ENCODE measurements around the gene OR2J2. TPM values are rescaled to one million over a fixed set of nuclear protein-coding genes. Genes with fewer than 3 reads are reported as not detected.
"Not testable (repeated sequence)": the region's sequence is repeated elsewhere in the genome, so short reads cannot be mapped to it uniquely, and the experiment has no call there.

The OR2J2 gene
- total RNA-seq, 1 donor from 2014 or later, result not detected

DNA sequence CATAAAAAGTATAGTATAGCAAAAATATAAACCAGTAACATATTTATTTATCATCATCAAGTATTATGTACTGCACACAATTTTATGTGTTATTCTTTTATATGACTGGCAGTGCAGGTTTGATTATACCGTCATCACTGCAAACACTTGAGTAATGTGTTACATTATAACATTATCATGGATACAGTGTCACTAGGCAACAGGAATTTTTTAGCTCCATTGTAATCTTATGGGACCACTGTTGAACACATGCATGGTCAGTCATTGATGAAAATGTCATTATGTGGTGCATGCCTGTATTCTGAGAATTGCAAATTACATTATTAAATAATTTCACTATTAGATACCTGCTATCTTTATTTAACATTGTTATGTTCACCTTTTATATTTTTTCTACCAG, 29.1 kb upstream of the OR2J2 start:
- Mint-ChIP-seq H3K4me3 (ENCODE audit: unreplicated experiment) (no peak overlapping the region), H3K27me3 (ENCODE audit: unreplicated experiment) (no peaks in the 10 kb centered on the region), H3K9me3 (ENCODE audit: unreplicated experiment) (no peaks in the 10 kb centered on the region), H3K36me3 (ENCODE audit: low read depth, unreplicated experiment) (no peaks in the 10 kb centered on the region), H3K4me1 (ENCODE audit: unreplicated experiment) (no peaks in the 10 kb centered on the region), H3K27ac (ENCODE audit: unreplicated experiment) (no peak overlapping the region)
- DNase-seq (ENCODE audit: low spot score), result no peak
- TF ChIP-seq, protein P1, sequence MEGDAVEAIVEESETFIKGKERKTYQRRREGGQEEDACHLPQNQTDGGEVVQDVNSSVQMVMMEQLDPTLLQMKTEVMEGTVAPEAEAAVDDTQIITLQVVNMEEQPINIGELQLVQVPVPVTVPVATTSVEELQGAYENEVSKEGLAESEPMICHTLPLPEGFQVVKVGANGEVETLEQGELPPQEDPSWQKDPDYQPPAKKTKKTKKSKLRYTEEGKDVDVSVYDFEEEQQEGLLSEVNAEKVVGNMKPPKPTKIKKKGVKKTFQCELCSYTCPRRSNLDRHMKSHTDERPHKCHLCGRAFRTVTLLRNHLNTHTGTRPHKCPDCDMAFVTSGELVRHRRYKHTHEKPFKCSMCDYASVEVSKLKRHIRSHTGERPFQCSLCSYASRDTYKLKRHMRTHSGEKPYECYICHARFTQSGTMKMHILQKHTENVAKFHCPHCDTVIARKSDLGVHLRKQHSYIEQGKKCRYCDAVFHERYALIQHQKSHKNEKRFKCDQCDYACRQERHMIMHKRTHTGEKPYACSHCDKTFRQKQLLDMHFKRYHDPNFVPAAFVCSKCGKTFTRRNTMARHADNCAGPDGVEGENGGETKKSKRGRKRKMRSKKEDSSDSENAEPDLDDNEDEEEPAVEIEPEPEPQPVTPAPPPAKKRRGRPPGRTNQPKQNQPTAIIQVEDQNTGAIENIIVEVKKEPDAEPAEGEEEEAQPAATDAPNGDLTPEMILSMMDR (IDR thresholded peaks at IDR 0.05; ENCODE audit: unreplicated experiment), result no peak

DNA sequence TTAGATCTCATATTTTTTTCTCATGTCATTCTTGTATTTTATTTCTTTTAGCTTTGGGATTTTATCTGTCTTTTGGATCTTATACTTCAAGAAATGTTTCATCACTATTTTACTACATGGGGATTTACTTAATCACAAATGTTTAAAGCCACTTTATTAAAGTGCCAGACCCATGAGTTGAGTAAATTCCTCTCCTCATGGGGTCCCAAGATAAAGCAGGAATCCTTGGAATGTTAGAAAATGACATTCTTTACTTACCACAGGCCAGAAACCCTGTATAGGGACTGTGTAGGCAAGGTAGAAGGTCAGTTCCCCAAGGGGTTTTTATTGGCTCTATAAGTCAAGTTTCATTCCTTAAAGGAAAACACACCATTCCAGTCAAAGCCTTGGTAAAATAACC, 28.4 kb upstream of the OR2J2 start:
- Mint-ChIP-seq H3K4me3 (ENCODE audit: unreplicated experiment) (no peak overlapping the region), H3K9me3 (ENCODE audit: unreplicated experiment) (no peaks in the 10 kb centered on the region), H3K27me3 (ENCODE audit: unreplicated experiment) (no peaks in the 10 kb centered on the region), H3K36me3 (ENCODE audit: low read depth, unreplicated experiment) (no peaks in the 10 kb centered on the region), H3K4me1 (ENCODE audit: unreplicated experiment) (no peaks in the 10 kb centered on the region), H3K27ac (ENCODE audit: unreplicated experiment) (no peak overlapping the region)
- no peak for DNase-seq (ENCODE audit: low spot score)
- TF ChIP-seq, protein P1 (IDR thresholded peaks at IDR 0.05; ENCODE audit: unreplicated experiment), result no peak

DNA sequence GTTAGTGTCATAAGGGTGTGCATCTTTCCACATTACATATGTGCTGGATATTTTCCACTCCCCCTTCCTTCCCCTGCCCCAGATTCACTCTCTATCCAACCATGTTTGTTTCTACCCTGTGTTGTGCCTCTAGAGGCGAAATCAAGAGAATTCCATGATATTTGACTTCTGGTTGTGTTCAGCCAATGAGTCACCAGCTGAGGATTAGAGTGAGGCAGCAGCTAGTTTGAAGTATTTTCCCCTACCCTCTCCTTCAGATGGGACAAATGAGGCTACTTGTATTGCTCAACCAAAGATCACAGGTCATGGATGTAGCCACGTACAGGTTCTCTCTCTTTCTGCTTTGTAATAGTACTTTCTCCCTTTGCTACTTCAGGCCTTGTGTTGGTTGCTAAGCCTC, 24.5 kb upstream of the OR2J2 start:
- H3K9me3 Mint-ChIP-seq (ENCODE audit: unreplicated experiment), result no peaks in the 10 kb centered on the region
- TF ChIP-seq, protein P1 (IDR thresholded peaks at IDR 0.05; ENCODE audit: unreplicated experiment), result no peak

DNA sequence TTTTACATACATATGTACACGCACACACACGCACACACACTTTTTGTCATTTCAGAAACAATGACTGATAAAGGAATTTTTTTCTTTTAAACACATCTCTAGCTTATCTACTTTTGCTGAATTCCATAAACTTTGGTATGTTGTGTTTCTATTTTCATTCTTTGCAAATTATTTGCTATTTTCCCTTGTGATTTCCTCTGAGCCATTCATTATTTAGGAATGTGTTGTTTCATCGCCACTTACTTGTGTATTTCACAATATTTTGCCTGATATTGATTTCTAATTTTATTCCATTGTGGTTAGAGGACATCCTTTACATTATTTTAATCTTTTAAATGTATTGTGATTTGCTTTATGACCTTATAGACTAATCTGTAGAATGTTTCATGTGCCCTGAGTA, 23.6 kb upstream of the OR2J2 start:
- H3K36me3 Mint-ChIP-seq (ENCODE audit: low read depth, unreplicated experiment), result no peaks in the 10 kb centered on the region
- H3K4me3 Mint-ChIP-seq (ENCODE audit: unreplicated experiment), result no peak overlapping the region
- no peaks in the 10 kb centered on the region for H3K4me1 Mint-ChIP-seq (ENCODE audit: unreplicated experiment)
- no peak for DNase-seq (ENCODE audit: low spot score)
- TF ChIP-seq, protein P1 (IDR thresholded peaks at IDR 0.05; ENCODE audit: unreplicated experiment), result no peak
- no peak overlapping the region for H3K27ac Mint-ChIP-seq (ENCODE audit: unreplicated experiment)
- no peaks in the 10 kb centered on the region for H3K27me3 Mint-ChIP-seq (ENCODE audit: unreplicated experiment)
- H3K9me3 Mint-ChIP-seq (ENCODE audit: unreplicated experiment), result no peaks in the 10 kb centered on the region

More for the DNA sequence above, 24.5 kb upstream of the OR2J2 start:
- H3K4me3 Mint-ChIP-seq (ENCODE audit: unreplicated experiment), result no peak overlapping the region
- H3K36me3 Mint-ChIP-seq (ENCODE audit: low read depth, unreplicated experiment), result no peaks in the 10 kb centered on the region
- no peak for DNase-seq (ENCODE audit: low spot score)
- no peaks in the 10 kb centered on the region for H3K27me3 Mint-ChIP-seq (ENCODE audit: unreplicated experiment)
- no peaks in the 10 kb centered on the region for H3K4me1 Mint-ChIP-seq (ENCODE audit: unreplicated experiment)
- no peak overlapping the region for H3K27ac Mint-ChIP-seq (ENCODE audit: unreplicated experiment)

DNA sequence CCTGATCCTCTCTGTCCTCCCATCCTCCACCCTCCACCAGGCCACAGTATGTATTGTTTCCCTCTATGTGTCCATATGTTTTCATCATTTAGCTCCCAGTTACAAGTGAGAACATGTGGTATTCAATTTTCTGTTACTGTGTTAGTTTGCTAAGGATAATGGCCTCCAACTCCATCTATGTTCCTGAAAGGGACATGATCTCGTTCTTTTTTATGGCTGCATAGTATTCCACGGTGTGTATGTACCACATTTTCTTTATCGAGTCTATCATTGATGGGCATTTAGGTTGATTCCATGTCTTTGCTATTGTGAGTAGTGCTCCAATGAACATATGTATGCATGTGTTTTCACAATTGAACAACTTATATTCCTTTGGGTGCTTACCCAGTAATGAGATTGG, 21.3 kb upstream of the OR2J2 start:
- H3K27me3 Mint-ChIP-seq (ENCODE audit: unreplicated experiment); H3K27ac Mint-ChIP-seq (ENCODE audit: unreplicated experiment); H3K4me1 Mint-ChIP-seq (ENCODE audit: unreplicated experiment); DNase-seq (ENCODE audit: low spot score); H3K36me3 Mint-ChIP-seq (ENCODE audit: low read depth, unreplicated experiment); H3K4me3 Mint-ChIP-seq (ENCODE audit: unreplicated experiment); H3K9me3 Mint-ChIP-seq (ENCODE audit: unreplicated experiment): not testable (repeated sequence)

DNA sequence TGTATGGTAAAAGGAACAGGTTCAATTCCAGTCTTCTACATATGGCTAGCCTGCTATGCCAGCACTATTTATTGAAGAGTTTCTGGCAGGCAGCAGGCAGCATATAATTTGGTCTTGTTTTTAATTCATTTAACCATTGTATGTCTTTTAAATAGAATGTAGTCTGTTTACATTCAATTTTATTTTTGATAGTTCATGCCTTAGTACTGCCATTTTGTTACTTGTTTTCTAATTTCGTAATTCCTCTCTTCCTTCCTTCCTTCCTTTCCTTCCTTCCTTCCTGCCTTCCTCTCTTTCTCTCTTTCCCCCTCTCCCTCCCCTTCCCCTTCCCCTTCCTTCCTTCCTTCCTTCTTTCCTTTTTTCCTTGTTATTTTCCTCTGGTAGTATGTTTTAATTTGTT, 17.6 kb upstream of the OR2J2 start:
- H3K9me3 Mint-ChIP-seq (ENCODE audit: unreplicated experiment), result no peaks in the 10 kb centered on the region
- peaks cover 5% of the 10 kb centered on the region for H3K4me1 Mint-ChIP-seq (ENCODE audit: unreplicated experiment)

DNA sequence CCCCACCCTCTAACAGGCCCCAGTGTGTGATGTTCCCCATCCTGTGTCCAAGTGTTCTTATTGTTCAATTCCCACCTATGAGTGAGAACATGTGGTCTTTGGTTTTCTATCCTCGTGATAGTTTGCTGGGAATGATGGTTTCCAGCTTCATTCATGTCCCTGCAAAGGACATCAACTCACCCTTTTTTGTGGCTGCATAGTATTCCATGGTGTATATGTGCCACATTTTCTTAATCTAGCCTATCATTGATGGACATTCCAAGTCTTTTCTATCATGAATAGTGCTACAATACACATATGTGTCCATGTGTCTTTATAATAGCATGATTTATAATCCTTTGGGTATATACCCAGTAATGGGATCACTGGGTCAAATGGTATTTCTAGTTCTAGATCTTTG, 15.5 kb upstream of the OR2J2 start:
- not testable (repeated sequence) for DNase-seq (ENCODE audit: low spot score)

More for the DNA sequence above, 17.6 kb upstream of the OR2J2 start:
- Mint-ChIP-seq H3K36me3 (ENCODE audit: low read depth, unreplicated experiment) (no peaks in the 10 kb centered on the region), H3K27ac (ENCODE audit: unreplicated experiment) (no peak overlapping the region), H3K27me3 (ENCODE audit: unreplicated experiment) (no peaks in the 10 kb centered on the region), H3K4me3 (ENCODE audit: unreplicated experiment) (no peak overlapping the region)
- DNase-seq (ENCODE audit: low spot score), result no peak
- TF ChIP-seq, protein P1 (IDR thresholded peaks at IDR 0.05; ENCODE audit: unreplicated experiment), result no peak

DNA sequence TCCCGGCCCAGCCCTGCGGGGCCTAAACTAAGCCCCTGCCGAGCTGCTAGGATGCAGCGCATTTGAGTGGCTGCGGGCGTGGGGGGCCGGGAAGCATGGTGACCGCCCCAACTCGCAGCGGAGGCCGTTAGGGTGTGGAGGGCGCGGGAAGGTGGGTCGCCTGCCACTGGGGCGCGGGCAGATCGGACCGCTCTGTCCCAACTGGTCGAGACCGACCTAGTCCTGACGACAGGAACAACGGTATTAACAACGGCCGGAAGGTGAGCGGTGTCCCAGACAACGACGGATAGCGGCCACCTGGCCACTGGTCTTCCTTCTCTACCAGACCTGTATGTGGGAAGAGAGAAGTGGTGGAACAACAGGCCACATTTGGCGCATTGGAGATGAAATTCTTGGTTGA, 10.8 kb upstream of the OR2J2 start:
- H3K4me1 Mint-ChIP-seq (ENCODE audit: unreplicated experiment); H3K9me3 Mint-ChIP-seq (ENCODE audit: unreplicated experiment); H3K27ac Mint-ChIP-seq (ENCODE audit: unreplicated experiment); H3K4me3 Mint-ChIP-seq (ENCODE audit: unreplicated experiment); H3K36me3 Mint-ChIP-seq (ENCODE audit: low read depth, unreplicated experiment); H3K27me3 Mint-ChIP-seq (ENCODE audit: unreplicated experiment); DNase-seq (ENCODE audit: low spot score): not testable (repeated sequence)

More for the DNA sequence above, 15.5 kb upstream of the OR2J2 start:
- not testable (repeated sequence) for H3K9me3 Mint-ChIP-seq (ENCODE audit: unreplicated experiment); H3K4me1 Mint-ChIP-seq (ENCODE audit: unreplicated experiment); H3K36me3 Mint-ChIP-seq (ENCODE audit: low read depth, unreplicated experiment); H3K27ac Mint-ChIP-seq (ENCODE audit: unreplicated experiment); H3K4me3 Mint-ChIP-seq (ENCODE audit: unreplicated experiment); H3K27me3 Mint-ChIP-seq (ENCODE audit: unreplicated experiment)

Data from endothelial cell (in vitro differentiated cells).